ES-I3 (cell line): ENCODE results near the gene ZNF467.

Experiments used
- H3K36me3 ChIP-seq: 2 replicates; pipeline ENCODE4 v1.6.1; 2013; ENCODE audit warnings: mild to moderate bottlenecking, low read length, control low read depth, moderate library complexity; ENCODE audit not compliant: insufficient read depth
- H3K4me1 ChIP-seq: 2 replicates; pipeline ENCODE4 v1.6.1; 2013; ENCODE audit warnings: mild to moderate bottlenecking, control low read depth, low read length; ENCODE audit not compliant: insufficient read depth
- H3K9ac ChIP-seq: 2 replicates; pipeline ENCODE4 v1.6.1; 2013; ENCODE audit warnings: low read depth, mild to moderate bottlenecking, low read length, moderate library complexity
- H3K9me3 ChIP-seq: 2 replicates; pipeline ENCODE4 v1.6.1; 2013; ENCODE audit warnings: mild to moderate bottlenecking, low read length, moderate library complexity; ENCODE audit not compliant: control insufficient read depth, insufficient read depth

Gene ZNF467

GRCh38 chr7:149764481-149765398 is 8.6 kb downstream of the ZNF467 start:
- no peaks in the 10 kb centered on the region for H3K36me3 ChIP-seq
- H3K9ac ChIP-seq = peak overlapping the region; percentile 34; the same call in 1 of the 2 replicates
- H3K4me1 ChIP-seq = no peaks in the 10 kb centered on the region; the same call in 1 of the 2 replicates
- no peaks in the 10 kb centered on the region for H3K9me3 ChIP-seq

GRCh38 chr7:149763563-149764240 is 9.7 kb downstream of the ZNF467 start:
- Histone ChIP-seq H3K9me3 (no peaks in the 10 kb centered on the region), H3K36me3 (no peaks in the 10 kb centered on the region), H3K9ac (no peak overlapping the region), H3K4me1 (peaks cover 6% of the 10 kb centered on the region; the same call in 1 of the 2 replicates)

- peaks cover 6% of the 10 kb centered on the region; the same call in 1 of the 2 replicates for H3K4me1 ChIP-seq
- H3K9me3 ChIP-seq = no peaks in the 10 kb centered on the region
- no peaks in the 10 kb centered on the region for H3K36me3 ChIP-seq
- H3K9ac ChIP-seq = no peak overlapping the region
Measured at GRCh38 chr7:149762610-149763009, 10.8 kb downstream of the ZNF467 start.

- H3K9me3 ChIP-seq = no peaks in the 10 kb centered on the region
- H3K9ac ChIP-seq = no peak overlapping the region
- H3K36me3 ChIP-seq = no peaks in the 10 kb centered on the region
- H3K4me1 ChIP-seq = peaks cover 6% of the 10 kb centered on the region; the same call in 1 of the 2 replicates
Measured at GRCh38 chr7:149762089-149762488, 11.3 kb downstream of the ZNF467 start.

GRCh38 chr7:149761307-149761706 is 12.1 kb downstream of the ZNF467 start:
- no peak overlapping the region for H3K9ac ChIP-seq
- no peaks in the 10 kb centered on the region for H3K9me3 ChIP-seq
- H3K4me1 ChIP-seq = peaks cover 6% of the 10 kb centered on the region; the same call in 1 of the 2 replicates
- H3K36me3 ChIP-seq = no peaks in the 10 kb centered on the region

- Histone ChIP-seq H3K9me3 (no peaks in the 10 kb centered on the region), H3K9ac (no peak overlapping the region), H3K36me3 (no peaks in the 10 kb centered on the region), H3K4me1 (peaks cover 6% of the 10 kb centered on the region; the same call in 1 of the 2 replicates)
Measured at GRCh38 chr7:149760538-149760937, 12.8 kb downstream of the ZNF467 start.

GRCh38 chr7:149759093-149759860 is 14.1 kb downstream of the ZNF467 start:
- H3K9me3 ChIP-seq = no peaks in the 10 kb centered on the region
- no peaks in the 10 kb centered on the region for H3K36me3 ChIP-seq
- no peak overlapping the region for H3K9ac ChIP-seq
- peaks cover 6% of the 10 kb centered on the region; the same call in 1 of the 2 replicates for H3K4me1 ChIP-seq

- Histone ChIP-seq H3K9me3 (peaks cover 2% of the 10 kb centered on the region; the same call in 1 of the 2 replicates), H3K36me3 (no peaks in the 10 kb centered on the region), H3K4me1 (no peaks in the 10 kb centered on the region), H3K9ac (no peak overlapping the region)
Measured at GRCh38 chr7:149753375-149754233, 19.8 kb downstream of the ZNF467 start.

GRCh38 chr7:149752646-149753045 is 20.7 kb downstream of the ZNF467 start:
- H3K9ac ChIP-seq = no peak overlapping the region
- H3K9me3 ChIP-seq = peaks cover 2% of the 10 kb centered on the region; the same call in 1 of the 2 replicates
- no peaks in the 10 kb centered on the region for H3K36me3 ChIP-seq
- H3K4me1 ChIP-seq = no peaks in the 10 kb centered on the region

GRCh38 chr7:149751043-149751775 is 22.2 kb downstream of the ZNF467 start:
- H3K4me1 ChIP-seq = no peaks in the 10 kb centered on the region
- peaks cover 2% of the 10 kb centered on the region; the same call in 1 of the 2 replicates for H3K9me3 ChIP-seq
- H3K36me3 ChIP-seq = no peaks in the 10 kb centered on the region
- H3K9ac ChIP-seq = no peak overlapping the region

GRCh38 chr7:149750122-149750845 is 23.1 kb downstream of the ZNF467 start:
- H3K9me3 ChIP-seq = peaks cover 2% of the 10 kb centered on the region; the same call in 1 of the 2 replicates
- H3K9ac ChIP-seq = no peak overlapping the region
- H3K36me3 ChIP-seq = no peaks in the 10 kb centered on the region
- H3K4me1 ChIP-seq = no peaks in the 10 kb centered on the region

- no peaks in the 10 kb centered on the region for H3K36me3 ChIP-seq
- H3K9me3 ChIP-seq = peaks cover 2% of the 10 kb centered on the region; the same call in 1 of the 2 replicates
- no peaks in the 10 kb centered on the region for H3K4me1 ChIP-seq
- H3K9ac ChIP-seq = no peak overlapping the region
Measured at GRCh38 chr7:149748076-149748874, 25.1 kb downstream of the ZNF467 start.
